Stimulated activated naive CD8-positive, alpha-beta T cell treated with anti-CD3 and anti-CD28 coated beads, Interleukin-15, amount 100 ng/mL, for 72 hours (primary cell): ENCODE measurements around the gene MSANTD1.
A peak's percentile ranks its signal among the peaks of the same experiment; 100 is the strongest.

Experiments used
- ATAC-seq: fragments of 150-1000 bp; cut with Tn5 transposase; 2 replicates; pipeline ENCODE4 v1.10.0; 2021; ENCODE audit warnings: mild to moderate bottlenecking, moderate library complexity
- DNase-seq, 2 donors: peaks; one replicate each; pipeline ENCODE4 v3.0.0; 2021 to 2022
- H3K27ac Mint-ChIP-seq, 2 donors: one replicate each; pipeline ENCODE4 v1.8.0; 2022; ENCODE audit warnings: mild to moderate bottlenecking in 2 of 2, mixed read lengths in 2 of 2, moderate library complexity in 2 of 2
- H3K27me3 Mint-ChIP-seq: one replicate; pipeline ENCODE4 v1.8.0; 2022; ENCODE audit warnings: mixed read lengths
- H3K4me1 Mint-ChIP-seq: one replicate; pipeline ENCODE4 v1.8.0; 2022; ENCODE audit warnings: mild to moderate bottlenecking, mixed read lengths
- H3K4me3 Mint-ChIP-seq, 2 donors: one replicate each; pipeline ENCODE4 v1.8.0; 2022; ENCODE audit warnings: mild to moderate bottlenecking in 2 of 2, mixed read lengths in 2 of 2, moderate library complexity in 1 of 2
- H3K9me3 Mint-ChIP-seq, 2 donors: one replicate each; pipeline ENCODE4 v1.8.0; 2022; ENCODE audit warnings: mixed read lengths in 2 of 2

The MSANTD1 gene

DNA sequence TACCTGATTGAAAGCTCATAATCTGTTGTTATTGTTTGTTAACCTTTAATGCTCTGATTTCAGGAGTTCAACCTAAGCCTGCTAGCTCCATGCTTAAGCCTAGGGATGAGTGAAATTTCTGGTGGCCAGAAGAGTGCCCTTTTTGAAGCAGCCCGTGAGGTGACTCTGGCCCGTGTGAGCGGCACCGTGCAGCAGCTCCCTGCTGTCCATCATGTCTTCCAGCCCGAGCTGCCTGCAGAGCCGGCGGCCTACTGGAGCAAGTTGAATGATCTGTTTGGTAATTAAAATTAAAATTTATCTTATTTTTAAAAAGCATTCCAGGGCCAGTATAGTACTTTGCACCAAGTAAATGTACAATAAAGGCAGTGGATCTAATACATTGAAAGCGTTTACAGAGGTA lies 37.1 kb upstream of the MSANTD1 start:
- Mint-ChIP-seq H3K4me1 (no peaks in the 10 kb centered on the region), H3K9me3 (no peaks in the 10 kb centered on the region), H3K27me3 (no peaks in the 10 kb centered on the region), H3K27ac (no peak overlapping the region), H3K4me3 (no peak overlapping the region)
- ATAC-seq (no peak), DNase-seq (no peak)

DNA sequence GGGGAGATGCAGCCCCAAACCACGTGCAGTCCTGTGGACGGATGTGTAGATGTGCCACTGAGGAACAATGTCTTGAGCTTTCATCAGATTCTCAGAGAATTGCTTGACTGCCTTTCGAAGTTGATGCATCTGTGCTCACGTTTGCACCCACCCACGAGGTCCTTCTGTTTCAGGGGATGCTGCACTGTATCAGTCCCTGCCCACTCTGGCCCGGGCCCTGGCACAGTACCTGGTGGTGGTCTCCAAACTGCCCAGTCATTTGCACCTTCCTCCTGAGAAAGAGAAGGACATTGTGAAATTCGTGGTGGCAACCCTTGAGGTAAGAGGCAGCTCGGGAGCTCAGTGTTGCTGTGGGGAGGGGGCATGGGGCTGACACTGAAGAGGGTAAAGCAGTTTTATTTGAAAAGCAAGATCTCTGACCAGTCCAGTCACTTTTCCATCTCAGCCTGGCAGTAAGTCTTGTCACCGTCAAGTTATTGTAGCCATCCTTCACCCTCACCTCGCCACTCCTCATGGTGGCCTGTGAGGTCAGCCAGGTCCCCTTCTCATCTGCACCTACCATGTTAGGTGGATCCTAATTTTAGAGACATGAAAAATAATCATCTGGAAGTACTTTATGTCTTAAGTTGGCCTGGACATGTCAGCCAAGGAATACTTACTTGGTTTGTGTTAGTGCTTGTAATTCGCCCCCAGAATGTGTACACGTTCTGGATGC lies 36.4 kb upstream of the MSANTD1 start:
- Mint-ChIP-seq H3K27me3 (no peaks in the 10 kb centered on the region), H3K4me1 (no peaks in the 10 kb centered on the region), H3K27ac (peak overlapping the region in 1 of 2 donors; percentile 50), H3K9me3 (no peaks in the 10 kb centered on the region), H3K4me3 (no peak overlapping the region)
- ATAC-seq: no peak
- DNase-seq: no peak

DNA sequence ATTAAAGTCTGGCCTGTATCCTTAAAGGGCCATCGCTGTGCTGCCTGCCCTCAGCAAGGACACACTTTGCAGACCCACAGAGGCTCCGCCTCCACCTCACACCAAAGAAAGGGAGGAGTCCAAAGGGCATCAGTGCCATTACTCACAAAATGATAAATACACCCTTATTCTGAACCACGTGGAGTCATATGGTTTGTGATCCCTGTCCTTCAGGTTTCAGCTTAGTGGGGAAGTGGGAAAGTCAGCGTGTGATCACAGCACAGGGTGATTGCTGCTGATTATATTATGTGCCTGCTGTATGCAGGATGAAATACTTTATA lies 35.9 kb upstream of the MSANTD1 start:
- Mint-ChIP-seq H3K27me3 (no peaks in the 10 kb centered on the region), H3K4me3 (no peak overlapping the region), H3K4me1 (no peaks in the 10 kb centered on the region), H3K27ac (peak overlapping the region in 1 of 2 donors; percentile 78), H3K9me3 (no peaks in the 10 kb centered on the region)
- ATAC-seq (no peak), DNase-seq (no peak)

DNA sequence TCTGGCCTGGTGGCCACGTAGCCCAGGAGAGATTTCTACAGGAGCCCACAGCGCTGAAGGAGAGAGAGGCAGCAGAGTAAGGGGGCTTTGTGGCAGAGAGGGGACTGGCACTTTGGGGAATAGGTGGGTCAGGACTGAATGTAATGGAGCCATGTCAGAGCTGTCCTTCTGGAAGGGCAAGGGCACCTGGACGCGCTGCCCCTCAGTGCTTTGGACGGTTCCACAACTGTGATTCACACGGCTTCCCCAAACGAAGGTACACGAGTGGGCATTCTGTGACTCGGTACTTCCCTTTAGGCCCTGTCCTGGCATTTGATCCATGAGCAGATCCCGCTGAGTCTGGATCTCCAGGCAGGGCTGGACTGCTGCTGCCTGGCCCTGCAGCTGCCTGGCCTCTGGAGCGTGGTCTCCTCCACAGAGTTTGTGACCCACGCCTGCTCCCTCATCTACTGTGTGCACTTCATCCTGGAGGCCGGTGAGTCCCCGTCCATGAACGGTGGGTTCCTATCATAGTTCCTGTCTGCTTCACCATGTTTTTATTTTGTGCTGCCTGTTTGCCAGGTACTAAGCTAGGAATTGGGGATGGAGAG lies 35.2 kb upstream of the MSANTD1 start:
- H3K27ac Mint-ChIP-seq: peak overlapping the region in 1 of 2 donors; percentile 89
- DNase-seq (no peak), ATAC-seq (no peak)
- no peaks in the 10 kb centered on the region for H3K27me3 Mint-ChIP-seq
- peaks cover 4% of the 10 kb centered on the region for H3K4me1 Mint-ChIP-seq
- H3K9me3 Mint-ChIP-seq: no peaks in the 10 kb centered on the region
- no peak overlapping the region for H3K4me3 Mint-ChIP-seq

DNA sequence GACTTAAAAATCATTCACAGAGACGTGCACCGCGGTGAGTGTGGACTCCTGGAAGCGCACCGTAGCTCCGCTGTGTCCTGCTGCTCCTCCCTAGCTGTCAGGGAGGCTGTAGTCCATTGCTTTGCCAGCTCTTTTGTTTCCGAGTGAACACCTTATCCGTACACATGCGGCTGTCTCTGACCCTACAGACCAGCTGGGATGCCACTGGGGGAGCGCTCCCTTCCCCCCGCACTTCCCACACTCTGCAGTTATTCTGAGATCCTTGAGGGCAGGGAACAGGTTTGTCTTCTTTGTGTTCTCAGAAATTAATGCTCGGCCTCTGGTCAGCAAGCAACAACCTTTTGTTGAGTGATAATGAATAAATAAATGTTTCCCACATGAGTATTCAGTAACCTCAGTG lies 33.7 kb upstream of the MSANTD1 start:
- H3K4me1 Mint-ChIP-seq: peaks cover 5% of the 10 kb centered on the region
- no peak overlapping the region for H3K27ac Mint-ChIP-seq
- DNase-seq (no peak), ATAC-seq (no peak)
- no peaks in the 10 kb centered on the region for H3K27me3 Mint-ChIP-seq
- H3K9me3 Mint-ChIP-seq: no peaks in the 10 kb centered on the region
- H3K4me3 Mint-ChIP-seq: no peak overlapping the region

DNA sequence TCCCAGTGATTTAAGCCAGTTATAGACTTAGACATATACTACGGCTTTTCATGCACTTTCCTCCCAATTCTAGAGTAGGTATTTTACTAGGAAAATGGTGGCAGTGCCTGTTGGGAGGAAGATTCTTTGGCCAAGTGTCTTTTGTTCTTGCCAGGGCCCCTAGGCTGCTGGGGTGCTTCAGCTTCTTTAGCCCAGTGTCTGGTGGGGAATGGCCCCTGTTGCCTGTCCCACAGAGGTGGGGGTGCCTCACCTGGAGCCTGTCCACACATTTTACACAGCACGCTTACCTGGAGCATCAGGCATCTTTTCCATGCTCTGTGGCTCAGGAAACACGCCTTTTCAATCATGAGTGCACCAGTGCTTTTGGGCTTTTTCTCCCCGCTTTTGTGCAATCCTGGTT lies 33.2 kb upstream of the MSANTD1 start:
- Mint-ChIP-seq H3K27ac (no peak overlapping the region), H3K27me3 (no peaks in the 10 kb centered on the region)
- no peak for ATAC-seq

DNA sequence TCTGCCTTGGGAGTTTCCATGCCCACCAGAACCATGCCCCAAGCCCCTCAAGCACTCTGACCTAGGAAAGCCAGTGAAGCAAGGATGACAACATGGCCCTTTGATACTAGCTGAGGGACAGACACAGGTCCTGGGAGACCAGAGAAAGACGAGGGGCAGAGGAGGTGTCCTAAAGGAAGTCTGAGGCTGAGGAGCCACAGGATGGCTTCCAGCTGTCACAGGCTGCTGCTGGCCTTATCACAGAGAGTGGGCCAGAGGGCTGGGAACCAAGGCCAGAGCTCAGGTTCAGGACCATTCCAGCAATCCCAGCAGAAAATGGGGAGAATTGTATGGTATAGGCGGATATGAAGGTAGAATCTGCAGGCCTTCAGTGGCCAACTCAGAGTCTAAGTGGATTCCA lies 31.7 kb upstream of the MSANTD1 start:
- Mint-ChIP-seq H3K4me1 (peaks cover 5% of the 10 kb centered on the region), H3K27ac (peak overlapping the region; percentile 21 to 22), H3K4me3 (no peak overlapping the region), H3K9me3 (no peaks in the 10 kb centered on the region), H3K27me3 (no peaks in the 10 kb centered on the region)
- DNase-seq (no peak), ATAC-seq (no peak)

More for the DNA sequence above, 33.2 kb upstream of the MSANTD1 start:
- DNase-seq: no peak
- H3K9me3 Mint-ChIP-seq: no peaks in the 10 kb centered on the region
- no peak overlapping the region for H3K4me3 Mint-ChIP-seq
- H3K4me1 Mint-ChIP-seq: peaks cover 5% of the 10 kb centered on the region

DNA sequence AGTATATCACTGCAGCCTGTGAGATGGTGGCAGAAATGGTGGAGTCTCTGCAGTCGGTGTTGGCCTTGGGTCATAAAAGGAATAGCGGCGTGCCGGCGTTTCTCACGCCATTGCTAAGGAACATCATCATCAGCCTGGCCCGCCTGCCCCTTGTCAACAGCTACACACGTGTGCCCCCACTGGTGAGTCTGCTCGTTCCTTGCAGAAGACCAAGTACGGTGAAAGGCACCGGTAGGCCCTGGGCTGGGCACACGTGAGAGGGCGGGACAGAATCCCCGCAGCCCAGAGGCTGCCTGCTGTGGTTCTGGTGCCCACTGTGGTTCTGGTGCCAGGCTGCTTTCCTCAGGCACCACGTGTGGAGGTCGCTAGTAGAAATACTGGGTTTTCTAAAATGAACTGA lies 31.2 kb upstream of the MSANTD1 start:
- H3K9me3 Mint-ChIP-seq: no peaks in the 10 kb centered on the region
- DNase-seq: no peak
- peaks cover 5% of the 10 kb centered on the region for H3K4me1 Mint-ChIP-seq
- H3K27me3 Mint-ChIP-seq: no peaks in the 10 kb centered on the region
- no peak overlapping the region for H3K4me3 Mint-ChIP-seq
- no peak for ATAC-seq
- H3K27ac Mint-ChIP-seq: peak overlapping the region in 1 of 2 donors; percentile 21

DNA sequence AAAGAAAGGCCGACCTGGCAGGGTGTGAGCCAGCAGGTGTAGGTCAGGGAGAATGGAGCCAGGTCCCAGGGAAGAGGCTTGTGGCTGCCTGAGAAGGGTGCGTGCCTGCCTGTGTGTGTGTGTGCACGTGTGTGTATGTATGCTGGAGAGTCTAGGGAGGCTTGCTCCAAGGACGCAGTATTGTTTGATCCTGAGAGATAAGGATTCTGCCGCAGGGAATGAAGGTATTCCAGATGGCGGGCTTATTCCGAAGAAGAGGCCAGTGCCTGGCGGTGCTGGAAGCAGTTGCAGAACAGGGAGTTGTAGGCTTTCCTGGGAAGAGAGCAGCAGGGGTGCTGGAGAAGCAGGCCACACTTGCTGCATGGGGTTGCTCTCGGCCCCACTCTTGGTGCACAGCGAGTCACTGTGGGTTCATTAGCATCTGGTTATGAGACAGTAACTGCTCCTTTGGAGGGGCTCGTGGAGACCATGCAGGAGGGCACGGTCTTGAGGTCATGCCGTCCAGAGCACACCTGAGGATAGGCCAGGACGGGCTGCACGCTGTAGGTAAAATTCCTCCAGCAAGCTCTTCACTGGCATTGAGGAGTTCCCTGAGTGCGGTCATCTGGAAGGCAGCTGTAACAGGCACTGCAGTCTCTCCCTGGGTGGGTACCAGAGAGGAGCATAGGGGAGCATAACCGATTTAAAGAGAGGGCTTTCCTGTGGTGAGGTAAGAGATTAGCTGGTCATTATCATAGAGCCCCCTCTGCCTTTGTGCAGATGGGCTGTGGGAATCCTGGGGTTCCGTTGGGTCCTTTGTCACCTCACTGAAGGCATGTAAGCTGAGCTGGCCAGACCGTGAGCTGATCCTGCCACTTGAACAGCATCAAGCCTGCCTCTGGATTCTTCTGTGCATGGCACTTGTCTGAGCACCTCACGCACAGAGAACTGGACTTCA lies 29.9 kb upstream of the MSANTD1 start:
- H3K4me3 Mint-ChIP-seq: no peak overlapping the region
- H3K27me3 Mint-ChIP-seq: no peaks in the 10 kb centered on the region
- peak overlapping the region in 1 of 2 donors; percentile 78 for H3K27ac Mint-ChIP-seq
- ATAC-seq (no peak), DNase-seq (no peak)
- H3K9me3 Mint-ChIP-seq: no peaks in the 10 kb centered on the region
- peaks cover 5% of the 10 kb centered on the region for H3K4me1 Mint-ChIP-seq

DNA sequence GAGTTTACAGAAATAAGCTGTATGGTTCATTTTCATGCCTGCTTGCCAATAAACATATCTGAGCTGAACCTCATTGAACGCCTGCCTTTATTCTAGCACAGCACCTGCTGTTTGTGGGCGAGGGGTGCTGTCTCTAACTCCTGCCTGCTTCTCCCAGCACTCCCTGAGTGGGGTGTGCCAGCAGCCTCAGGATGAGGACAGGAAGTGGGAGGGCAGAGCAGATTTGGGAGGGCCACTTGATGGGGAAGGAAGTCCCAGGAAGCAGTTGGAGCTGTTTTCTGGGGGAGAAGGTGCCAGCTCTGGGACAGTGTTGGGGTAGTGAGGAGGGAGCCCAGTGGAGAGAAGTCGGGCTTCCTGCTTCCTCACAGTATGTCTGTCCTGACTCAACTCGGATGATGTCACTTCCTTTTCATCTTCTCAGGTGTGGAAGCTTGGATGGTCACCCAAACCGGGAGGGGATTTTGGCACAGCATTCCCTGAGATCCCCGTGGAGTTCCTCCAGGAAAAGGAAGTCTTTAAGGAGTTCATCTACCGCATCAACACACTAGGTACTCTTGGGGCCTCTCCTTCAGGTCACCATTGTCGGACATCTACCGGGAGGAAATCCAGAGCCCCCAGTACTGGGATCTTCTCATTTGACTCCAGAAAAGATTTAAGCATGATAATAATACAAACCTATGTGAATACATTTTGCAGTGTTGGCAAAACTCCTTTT lies 29.0 kb upstream of the MSANTD1 start:
- Mint-ChIP-seq H3K4me3 (no peak overlapping the region), H3K9me3 (no peaks in the 10 kb centered on the region), H3K27me3 (no peaks in the 10 kb centered on the region), H3K4me1 (peaks cover 5% of the 10 kb centered on the region), H3K27ac (peak overlapping the region in 1 of 2 donors; percentile 5)
- no peak for ATAC-seq
- no peak for DNase-seq

DNA sequence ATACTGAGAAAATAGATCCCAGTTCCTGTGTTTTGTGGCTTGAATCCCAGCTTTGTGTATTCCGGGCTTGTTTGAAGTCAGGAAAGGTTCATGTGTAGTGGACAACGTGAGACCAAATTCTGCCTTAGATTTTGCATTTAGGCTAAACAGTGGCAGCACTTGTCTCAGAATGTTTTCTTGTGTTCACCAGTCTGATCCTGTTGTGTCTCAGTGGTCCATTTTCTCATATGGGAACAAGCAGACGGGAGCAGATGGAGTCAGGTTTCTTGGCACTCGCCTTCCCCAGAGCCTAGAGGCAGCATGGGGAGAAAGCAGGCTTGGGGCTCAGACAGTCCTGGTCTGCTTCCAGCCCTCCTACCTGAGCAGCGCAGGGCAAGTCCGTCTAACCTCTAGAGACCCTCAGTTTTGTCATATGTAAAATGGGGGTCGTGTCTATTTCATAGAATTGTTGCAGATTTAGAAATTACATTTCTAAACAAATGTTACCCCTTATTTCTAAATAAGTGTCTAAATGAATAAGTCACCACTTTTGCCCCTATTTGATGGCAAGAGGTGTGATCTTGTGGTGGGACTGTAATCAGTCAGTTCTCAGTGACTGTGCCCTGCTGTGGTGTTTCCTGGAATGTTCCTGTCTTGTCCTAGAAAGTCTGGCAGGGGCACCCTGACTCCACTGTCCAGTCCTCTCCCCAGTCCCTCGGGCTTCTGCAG lies 28.3 kb upstream of the MSANTD1 start:
- Mint-ChIP-seq H3K4me3 (no peak overlapping the region), H3K9me3 (no peaks in the 10 kb centered on the region), H3K27me3 (no peaks in the 10 kb centered on the region), H3K27ac (no peak overlapping the region), H3K4me1 (peaks cover 5% of the 10 kb centered on the region)
- peak; percentile 71 for ATAC-seq
- no peak for DNase-seq

DNA sequence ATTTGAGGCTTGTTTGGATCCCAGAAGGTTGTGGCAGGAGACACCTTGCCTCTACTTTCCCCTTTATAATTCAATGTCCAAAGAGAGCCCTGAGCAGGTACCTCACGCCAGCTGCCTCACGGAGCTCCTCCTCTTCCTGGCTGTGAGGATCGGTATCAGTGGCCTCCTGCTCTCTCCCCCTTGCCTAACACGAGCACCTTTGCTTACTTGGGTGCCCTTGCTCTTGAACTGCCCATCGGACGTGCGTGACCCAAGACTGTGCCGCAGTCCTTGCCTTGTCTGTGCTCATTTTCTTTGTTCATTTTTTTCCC lies 27.8 kb upstream of the MSANTD1 start:
- no peaks in the 10 kb centered on the region for H3K27me3 Mint-ChIP-seq
- H3K4me1 Mint-ChIP-seq: peaks cover 5% of the 10 kb centered on the region
- peak overlapping the region in 1 of 2 donors; percentile 5 for H3K27ac Mint-ChIP-seq
- no peak overlapping the region for H3K4me3 Mint-ChIP-seq
- DNase-seq (no peak), ATAC-seq (no peak)
- H3K9me3 Mint-ChIP-seq: no peaks in the 10 kb centered on the region

DNA sequence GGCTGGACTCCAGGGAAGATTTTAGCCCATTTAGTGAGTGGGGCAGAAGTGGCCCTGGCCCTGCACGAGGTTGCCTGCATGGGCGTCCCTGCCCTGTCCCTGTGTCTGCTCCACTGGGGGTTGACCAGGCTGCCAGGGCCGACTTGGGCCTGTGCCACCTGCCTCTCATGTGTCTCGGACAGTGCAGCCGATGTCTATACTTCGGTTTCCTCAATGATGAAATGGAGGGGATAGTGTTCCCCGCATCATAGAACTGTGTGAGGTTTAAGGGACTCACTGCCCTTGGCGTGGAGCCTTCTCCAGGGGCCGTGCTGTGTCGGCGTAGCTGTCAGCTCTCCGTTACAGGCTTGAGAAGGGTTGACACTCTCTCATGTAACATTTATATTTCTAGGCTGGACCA lies 27.0 kb upstream of the MSANTD1 start:
- DNase-seq: no peak
- no peaks in the 10 kb centered on the region for H3K9me3 Mint-ChIP-seq
- no peaks in the 10 kb centered on the region for H3K27me3 Mint-ChIP-seq
- no peak overlapping the region for H3K27ac Mint-ChIP-seq
- H3K4me3 Mint-ChIP-seq: no peak overlapping the region
- peaks cover 5% of the 10 kb centered on the region for H3K4me1 Mint-ChIP-seq
- ATAC-seq: no peak

DNA sequence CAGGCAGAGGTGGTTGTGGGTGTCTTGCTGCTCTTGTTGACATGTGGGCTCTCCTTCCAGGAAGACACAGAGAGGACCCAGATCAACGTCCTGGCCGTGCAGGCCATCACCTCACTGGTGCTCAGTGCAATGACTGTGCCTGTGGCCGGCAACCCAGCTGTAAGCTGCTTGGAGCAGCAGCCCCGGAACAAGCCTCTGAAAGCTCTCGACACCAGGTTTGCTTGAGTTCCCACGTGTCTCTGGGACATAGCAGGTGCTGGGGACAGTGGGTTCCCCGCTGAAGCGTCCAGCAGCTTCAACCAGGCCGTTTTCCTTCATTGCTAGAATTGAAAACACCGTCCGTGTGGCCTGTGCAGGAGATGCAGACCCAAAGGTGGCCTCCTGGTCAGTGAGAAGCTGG lies 25.6 kb upstream of the MSANTD1 start:
- H3K4me3 Mint-ChIP-seq: no peak overlapping the region

More for the DNA sequence above, 25.6 kb upstream of the MSANTD1 start:
- no peaks in the 10 kb centered on the region for H3K9me3 Mint-ChIP-seq
- no peak overlapping the region for H3K27ac Mint-ChIP-seq
- ATAC-seq (no peak), DNase-seq (no peak)
- H3K27me3 Mint-ChIP-seq: no peaks in the 10 kb centered on the region
- peaks cover 5% of the 10 kb centered on the region for H3K4me1 Mint-ChIP-seq
